B cell (primary cell): ENCODE results near the gene TSN. TPM values are rescaled to one million over a fixed set of nuclear protein-coding genes. Genes with fewer than 3 reads are reported as not detected.
"Not testable (repeated sequence)": the region's sequence is repeated elsewhere in the genome, so short reads cannot be mapped to it uniquely, and the experiment has no call there.

Experiments used
- ATAC-seq: fragments of 200-7000 bp; cut with Tn5 transposase; one replicate; pipeline ENCODE4 v1.10.0; 2021; ENCODE audit warnings: low read depth, mild to moderate bottlenecking, moderate number of reproducible peaks, moderate library complexity
- CTCF ChIA-PET: fragments of 350-600 bp; sonication (Branson Sonifier 250); formaldehyde crosslinking; loops from one replicate; lab custom pipeline; 2021; ENCODE audit warnings: antibody characterized with exemption, inconsistent platforms; lab: Charles Lee
- POLR2A ChIA-PET: fragments of 350-600 bp; sonication (Branson Sonifier 250); formaldehyde crosslinking; loops from one replicate; lab custom pipeline; 2021; ENCODE audit warnings: antibody characterized with exemption; lab: Charles Lee
- DNase-seq: peaks from one replicate; pipeline ENCODE4 v3.0.0; 2013
- H2AFZ ChIP-seq: 2 replicates; pipeline ENCODE4 v1.6.1; 2012; ENCODE audit warnings: mild to moderate bottlenecking, low read depth, low read length; ENCODE audit not compliant: insufficient read depth, poor library complexity, severe bottlenecking
- H3K27ac ChIP-seq, 2 donors: 1 replicate in 1 of 2; 2 replicates in 1 of 2; pipeline ENCODE4 v1.5.1; 2012 to 2013; ENCODE audit warnings: low read length in 2 of 2, mild to moderate bottlenecking in 2 of 2, moderate library complexity in 1 of 2
- H3K27me3 ChIP-seq, 4 experiments: fragments of 200-600 bp in 1 of 4; sonication (generic) in 1 of 4; replicated peaks in 1 of 4; 1 replicate in 2 of 4; 2 replicates in 2 of 4; pipeline versions ENCODE4 v1.6.1 to v1.7.0; 2013 to 2016; ENCODE audit warnings: low read length in 3 of 4, mild to moderate bottlenecking in 2 of 4, mixed read lengths in 1 of 4, moderate library complexity in 1 of 4; ENCODE audit not compliant: insufficient read depth in 4 of 4, control insufficient read depth in 3 of 4; ENCODE audit errors: control extremely low read depth in 1 of 4
- H3K36me3 ChIP-seq, 2 experiments: replicated peaks in 1 of 2; 1 replicate in 1 of 2; 2 replicates in 1 of 2; pipeline versions ENCODE4 v1.6.1 to v1.7.1; 2013; ENCODE audit warnings: low read length in 1 of 2; ENCODE audit not compliant: insufficient read depth in 2 of 2, control insufficient read depth in 1 of 2; ENCODE audit errors: control extremely low read depth in 1 of 2, extremely low read depth in 1 of 2
- H3K4me1 ChIP-seq, 2 donors: fragments of 200-600 bp in 1 of 2; sonication (generic) in 1 of 2; 1 replicate in 1 of 2; 2 replicates in 1 of 2; pipeline versions ENCODE4 v1.5.1 to v1.6.1; 2013 to 2017; ENCODE audit warnings: low read length in 2 of 2; ENCODE audit not compliant: control insufficient read depth in 2 of 2, insufficient read depth in 2 of 2
- H3K4me2 ChIP-seq: replicated peaks from 2 replicates; pipeline ENCODE3; 2012; ENCODE audit warnings: mild to moderate bottlenecking, low read depth, low read length; ENCODE audit not compliant: poor library complexity, severe bottlenecking
- H3K4me3 ChIP-seq, 5 experiments: fragments of 200-600 bp in 1 of 5; sonication (generic) in 1 of 5; 1 replicate in 3 of 5; 2 replicates in 2 of 5; pipeline versions ENCODE4 v1.5.1 to v1.7.0; 2011 to 2016; ENCODE audit warnings: low read length in 4 of 5, mild to moderate bottlenecking in 4 of 5, low read depth in 2 of 5, control low read depth in 1 of 5, moderate library complexity in 1 of 5; ENCODE audit not compliant: insufficient read depth in 1 of 5; ENCODE audit errors: control extremely low read depth in 1 of 5, extremely low read depth in 1 of 5
- H3K79me2 ChIP-seq: fragments of 200-600 bp; sonication (generic); one replicate; pipeline ENCODE4 v1.6.0; 2016; ENCODE audit warnings: low read length; ENCODE audit not compliant: control insufficient read depth, insufficient read depth
- H3K9ac ChIP-seq: fragments of 200-600 bp; sonication (generic); 2 replicates; pipeline ENCODE4 v1.6.1; 2017; ENCODE audit warnings: mild to moderate bottlenecking, low read length, moderate library complexity
- H3K9me3 ChIP-seq, 3 donors: one replicate each; pipeline versions ENCODE4 v1.6.1 to v1.7.1; 2013; ENCODE audit warnings: low read length in 2 of 3; ENCODE audit not compliant: control insufficient read depth in 2 of 3, insufficient read depth in 1 of 3; ENCODE audit errors: control extremely low read depth in 1 of 3
- H4K20me1 ChIP-seq: 2 replicates; pipeline ENCODE4 v1.6.0; 2012; ENCODE audit warnings: mild to moderate bottlenecking, low read length; ENCODE audit not compliant: insufficient read depth, control insufficient read depth, poor library complexity, severe bottlenecking
- H3K27ac Mint-ChIP-seq: one replicate; pipeline ENCODE4 v1.8.0; 2021; ENCODE audit warnings: mixed read lengths
- H3K27me3 Mint-ChIP-seq: one replicate; pipeline ENCODE4 v1.8.0; 2021; ENCODE audit warnings: mixed read lengths
- H3K4me1 Mint-ChIP-seq: one replicate; pipeline ENCODE4 v1.8.0; 2021; ENCODE audit warnings: mixed read lengths
- H3K4me3 Mint-ChIP-seq: one replicate; pipeline ENCODE4 v1.8.0; 2021; ENCODE audit warnings: mixed read lengths
- H3K9me3 Mint-ChIP-seq: one replicate; pipeline ENCODE4 v1.8.0; 2022; ENCODE audit warnings: mixed read lengths; ENCODE audit not compliant: insufficient read depth
- EZH2 ChIP-seq: IDR thresholded peaks from 2 replicates; pipeline ENCODE4 v1.6.1; 2012; ENCODE audit warnings: borderline replicate concordance, low read depth, mild to moderate bottlenecking, moderate library complexity, low read length; ENCODE audit not compliant: insufficient read depth, poor library complexity, severe bottlenecking
- WGBS: methylation state at CpG from one replicate; pipeline ENCODE4 v1.1.5; 2013; ENCODE audit warnings: missing lambda C conversion rate; ENCODE audit not compliant: insufficient coverage; 5-methylcytosine and 5-hydroxymethylcytosine counted together
- intact Hi-C: fragments of 100-400 bp; cut with micrococcal nuclease; formaldehyde crosslinking; loops from one replicate; pipeline ENCODE4 v1.10.0; 2022
- polyA plus RNA-seq: library from polyadenylated mRNA; depleted of rRNA; stranded (reverse); fragments of >200 nt; gene quantifications from 2 replicates; pipeline ENCODE4 v1.2.3, GENCODE V29; 2012
- total RNA-seq, 2 donors: library from RNA; stranded (reverse); fragments of 120-200 nt in 1 of 2; gene quantifications; 1 replicate in 1 of 2; 2 replicates in 1 of 2; pipeline versions ENCODE4 v1.2.3 to v1.2.4, GENCODE V29; 2013 to 2022
- TF ChIP-seq, protein P1 (sequence below): fragments of 200-600 bp; IDR thresholded peaks from one replicate; pipeline ENCODE4 v1.8.0; 2022; ENCODE audit warnings: antibody characterized with exemption, mild to moderate bottlenecking

TSN gene
- total and polyA plus RNA-seq, 2 donors (not counting 1 experiment from before 2014, with no cell fraction given), result 10.8 to 43.4 TPM

DNA sequence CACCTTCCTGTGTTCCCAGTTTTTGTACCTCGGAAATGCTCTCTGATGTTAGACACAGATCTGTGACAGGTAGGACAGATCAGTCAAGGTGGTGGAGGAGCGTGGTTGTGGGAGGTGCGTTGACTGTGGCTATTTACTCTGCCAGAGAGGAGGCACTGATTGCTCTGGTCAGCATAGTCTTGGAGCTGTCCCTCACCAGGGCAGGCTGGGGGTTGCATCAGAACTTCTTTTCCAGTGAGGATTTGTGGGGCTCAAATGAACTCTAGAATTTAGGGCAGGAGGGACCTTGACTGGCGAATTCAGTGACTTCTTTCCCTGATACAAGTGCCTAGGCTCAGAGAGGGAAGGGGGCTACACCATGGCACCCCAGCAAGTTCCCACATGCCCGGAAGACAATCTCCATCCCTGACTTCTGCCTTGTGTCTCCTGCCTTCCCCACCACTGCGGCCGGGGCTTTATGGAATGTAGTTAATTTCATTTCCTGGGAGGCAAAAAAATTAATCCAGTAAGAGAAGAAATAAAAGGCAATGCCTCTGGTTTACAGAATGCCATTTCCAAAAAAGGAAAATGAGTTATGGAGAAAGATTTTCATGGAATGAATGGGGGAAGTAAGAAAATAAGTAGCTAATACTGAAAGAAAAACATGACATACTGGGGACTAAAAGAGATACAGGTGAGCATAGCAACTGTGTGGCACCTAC is 44.8 kb upstream of the TSN start:
- ChIA-PET CTCF (no interaction called here), POLR2A (interaction anchor here (0.7 kb wide), 1 partner anchor 1162 kb away, joined by 3 read pairs; no protein-coding TSS in a partner anchor)
- Histone ChIP-seq H3K9ac (no peak overlapping the region), H3K36me3 (no peaks in the 10 kb centered on the region), H3K9me3 (no peaks in the 10 kb centered on the region), H3K4me1 (no peaks in the 10 kb centered on the region), H3K4me3 (no peak overlapping the region), H4K20me1 (no peaks in the 10 kb centered on the region), H2AFZ (no peak overlapping the region), H3K27ac (no peak overlapping the region), H3K4me2 (no peak overlapping the region), H3K27me3 (no peaks in the 10 kb centered on the region), H3K79me2 (no peaks in the 10 kb centered on the region)
- Mint-ChIP-seq H3K27me3 (no peaks in the 10 kb centered on the region), H3K4me1 (no peaks in the 10 kb centered on the region), H3K9me3 (no peaks in the 10 kb centered on the region), H3K4me3 (no peak overlapping the region), H3K27ac (no peak overlapping the region)
- ATAC-seq (no peak), DNase-seq (no peak)
- TF ChIP-seq EZH2, result no peak
- TF ChIP-seq, protein P1, sequence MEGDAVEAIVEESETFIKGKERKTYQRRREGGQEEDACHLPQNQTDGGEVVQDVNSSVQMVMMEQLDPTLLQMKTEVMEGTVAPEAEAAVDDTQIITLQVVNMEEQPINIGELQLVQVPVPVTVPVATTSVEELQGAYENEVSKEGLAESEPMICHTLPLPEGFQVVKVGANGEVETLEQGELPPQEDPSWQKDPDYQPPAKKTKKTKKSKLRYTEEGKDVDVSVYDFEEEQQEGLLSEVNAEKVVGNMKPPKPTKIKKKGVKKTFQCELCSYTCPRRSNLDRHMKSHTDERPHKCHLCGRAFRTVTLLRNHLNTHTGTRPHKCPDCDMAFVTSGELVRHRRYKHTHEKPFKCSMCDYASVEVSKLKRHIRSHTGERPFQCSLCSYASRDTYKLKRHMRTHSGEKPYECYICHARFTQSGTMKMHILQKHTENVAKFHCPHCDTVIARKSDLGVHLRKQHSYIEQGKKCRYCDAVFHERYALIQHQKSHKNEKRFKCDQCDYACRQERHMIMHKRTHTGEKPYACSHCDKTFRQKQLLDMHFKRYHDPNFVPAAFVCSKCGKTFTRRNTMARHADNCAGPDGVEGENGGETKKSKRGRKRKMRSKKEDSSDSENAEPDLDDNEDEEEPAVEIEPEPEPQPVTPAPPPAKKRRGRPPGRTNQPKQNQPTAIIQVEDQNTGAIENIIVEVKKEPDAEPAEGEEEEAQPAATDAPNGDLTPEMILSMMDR, result no peak
- 96% methylated on average over 6 of the region's 7 CpGs for WGBS
- intact Hi-C loops, result no loop called here

DNA sequence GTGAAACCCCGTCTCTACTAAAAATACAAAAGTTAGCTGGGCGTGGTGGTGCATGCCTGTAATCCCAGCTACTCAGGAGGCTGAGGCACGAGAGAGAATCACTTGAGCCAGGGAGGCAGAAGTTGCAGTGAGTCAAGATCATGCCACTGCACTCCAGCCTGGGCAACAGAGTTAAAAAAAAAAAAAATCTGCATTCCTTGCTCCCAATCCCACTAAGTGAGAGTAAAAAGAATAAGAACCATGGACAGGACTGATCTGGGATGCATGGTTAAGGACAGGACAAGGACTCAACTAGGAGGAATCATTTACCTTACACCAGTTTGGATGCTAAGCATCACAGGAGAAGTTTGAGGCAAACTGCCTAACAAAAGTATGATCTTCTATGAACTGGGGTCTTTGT is 44.0 kb upstream of the TSN start:
- H3K9me3 ChIP-seq, H3K4me3 ChIP-seq, CTCF ChIA-PET, H3K4me3 Mint-ChIP-seq, H3K4me1 Mint-ChIP-seq, DNase-seq, H3K27ac Mint-ChIP-seq, H3K79me2 ChIP-seq, H3K27ac ChIP-seq, H4K20me1 ChIP-seq, H3K4me1 ChIP-seq, H3K4me2 ChIP-seq, H3K27me3 Mint-ChIP-seq, intact Hi-C loops, H3K27me3 ChIP-seq, H3K9ac ChIP-seq, ATAC-seq, H3K9me3 Mint-ChIP-seq, H2AFZ ChIP-seq, H3K36me3 ChIP-seq: not testable (repeated sequence)
- WGBS, result 95% methylated on average over 2 of the region's 3 CpGs
- POLR2A ChIA-PET, result interaction anchor here (0.7 kb wide), 1 partner anchor 1163 kb away, joined by 3 read pairs; no protein-coding TSS in a partner anchor
